Measurements from ENCODE around the gene TAS2R8. TPM values are rescaled to one million over a fixed set of nuclear protein-coding genes. Genes with fewer than 3 reads are reported as not detected.

Gene TAS2R8
- total RNA-seq, 1 donor from 2014 or later: not detected

DNA sequence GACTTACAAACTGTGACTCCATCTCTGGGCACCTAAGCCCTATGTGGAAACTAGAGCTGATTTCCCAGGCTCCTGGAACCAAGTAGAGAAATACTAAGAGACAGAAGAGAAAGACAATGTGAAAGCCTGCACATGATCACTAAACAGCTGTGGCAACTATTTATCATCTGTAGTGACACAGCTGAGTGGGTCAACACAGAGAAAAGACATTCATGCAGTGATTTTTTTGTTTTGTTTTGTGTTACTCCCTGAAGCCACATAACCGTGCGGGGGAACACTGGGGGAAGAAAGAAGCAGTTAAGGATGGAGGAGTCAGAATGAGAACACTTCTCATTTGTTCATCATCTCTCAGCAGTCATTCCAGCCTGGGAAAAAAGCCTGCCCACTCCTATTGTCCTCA lies 40.7 kb upstream of the TAS2R8 start:
- TF ChIP-seq, protein P1, sequence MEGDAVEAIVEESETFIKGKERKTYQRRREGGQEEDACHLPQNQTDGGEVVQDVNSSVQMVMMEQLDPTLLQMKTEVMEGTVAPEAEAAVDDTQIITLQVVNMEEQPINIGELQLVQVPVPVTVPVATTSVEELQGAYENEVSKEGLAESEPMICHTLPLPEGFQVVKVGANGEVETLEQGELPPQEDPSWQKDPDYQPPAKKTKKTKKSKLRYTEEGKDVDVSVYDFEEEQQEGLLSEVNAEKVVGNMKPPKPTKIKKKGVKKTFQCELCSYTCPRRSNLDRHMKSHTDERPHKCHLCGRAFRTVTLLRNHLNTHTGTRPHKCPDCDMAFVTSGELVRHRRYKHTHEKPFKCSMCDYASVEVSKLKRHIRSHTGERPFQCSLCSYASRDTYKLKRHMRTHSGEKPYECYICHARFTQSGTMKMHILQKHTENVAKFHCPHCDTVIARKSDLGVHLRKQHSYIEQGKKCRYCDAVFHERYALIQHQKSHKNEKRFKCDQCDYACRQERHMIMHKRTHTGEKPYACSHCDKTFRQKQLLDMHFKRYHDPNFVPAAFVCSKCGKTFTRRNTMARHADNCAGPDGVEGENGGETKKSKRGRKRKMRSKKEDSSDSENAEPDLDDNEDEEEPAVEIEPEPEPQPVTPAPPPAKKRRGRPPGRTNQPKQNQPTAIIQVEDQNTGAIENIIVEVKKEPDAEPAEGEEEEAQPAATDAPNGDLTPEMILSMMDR (IDR thresholded peaks at IDR 0.05; ENCODE audit: borderline replicate concordance): no peak
- Histone ChIP-seq H3K4me3 (no peak overlapping the region), H3K27me3 (ENCODE audit: low read depth) (no peaks in the 10 kb centered on the region), H3K36me3 (peaks cover 9% of the 10 kb centered on the region), H3K9me3 (replicated peaks) (no peaks in the 10 kb centered on the region), H3K27ac (replicated peaks) (no peak overlapping the region), H3K4me1 (peaks cover 10% of the 10 kb centered on the region)
- no peak for DNase-seq
- intact Hi-C loops (cut with micrococcal nuclease): no loop called here

DNA sequence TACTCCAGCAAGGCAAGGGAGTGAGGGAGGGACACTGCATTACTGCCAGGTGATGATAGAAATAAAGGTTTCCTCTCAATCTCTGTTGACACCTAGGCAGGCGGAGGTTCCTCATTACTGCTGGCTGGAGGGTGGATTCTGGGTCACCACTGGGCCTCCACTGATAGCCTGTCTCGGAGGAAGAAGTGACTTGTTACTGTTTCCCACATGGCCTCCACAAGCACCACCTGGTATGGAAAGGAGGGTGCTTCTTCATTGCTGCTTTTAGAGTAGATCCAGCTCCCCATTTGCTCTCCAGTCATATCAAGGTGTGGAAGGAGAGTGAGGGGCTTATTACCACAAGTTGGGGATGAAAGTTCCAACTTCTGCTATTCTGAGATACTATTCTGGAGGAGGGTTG lies 35.8 kb upstream of the TAS2R8 start:
- DNase-seq: no peak
- TF ChIP-seq, protein P1 (IDR thresholded peaks at IDR 0.05; ENCODE audit: borderline replicate concordance): no peak
- H3K4me3 ChIP-seq: no peak overlapping the region
- H3K27ac ChIP-seq (replicated peaks): no peak overlapping the region
- intact Hi-C loops (cut with micrococcal nuclease): no loop called here
- H3K36me3 ChIP-seq: peaks cover 9% of the 10 kb centered on the region
- no peaks in the 10 kb centered on the region for H3K4me1 ChIP-seq
- no peaks in the 10 kb centered on the region for H3K27me3 ChIP-seq (ENCODE audit: low read depth)
- H3K9me3 ChIP-seq (replicated peaks): no peaks in the 10 kb centered on the region

DNA sequence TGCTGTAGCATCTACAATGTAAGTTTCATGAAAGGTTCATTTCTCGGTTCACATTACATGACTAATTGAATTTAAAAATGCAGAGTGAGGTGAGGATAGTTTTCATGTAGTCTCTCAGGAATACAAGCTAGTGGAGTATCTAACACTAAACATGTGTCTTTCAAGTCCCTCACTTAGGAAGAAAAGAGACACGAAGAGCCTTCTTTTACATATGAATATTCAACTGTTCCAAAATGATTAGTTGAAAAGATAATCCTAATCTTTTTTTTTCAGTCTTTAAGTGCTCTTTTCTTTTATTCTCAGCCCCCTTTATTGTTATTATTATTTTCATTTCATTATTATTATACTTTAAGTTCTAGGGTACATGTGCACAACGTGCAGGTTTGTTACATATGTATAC lies 31.4 kb upstream of the TAS2R8 start:
- H3K36me3 ChIP-seq: no peaks in the 10 kb centered on the region
- DNase-seq: no peak
- H3K4me1 ChIP-seq: no peaks in the 10 kb centered on the region
- intact Hi-C loops (cut with micrococcal nuclease): no loop called here
- TF ChIP-seq, protein P1 (IDR thresholded peaks at IDR 0.05; ENCODE audit: borderline replicate concordance): no peak
- H3K27me3 ChIP-seq (ENCODE audit: low read depth): no peaks in the 10 kb centered on the region
- peaks cover 12% of the 10 kb centered on the region for H3K9me3 ChIP-seq (replicated peaks)
- no peak overlapping the region for H3K27ac ChIP-seq (replicated peaks)
- no peak overlapping the region for H3K4me3 ChIP-seq

DNA sequence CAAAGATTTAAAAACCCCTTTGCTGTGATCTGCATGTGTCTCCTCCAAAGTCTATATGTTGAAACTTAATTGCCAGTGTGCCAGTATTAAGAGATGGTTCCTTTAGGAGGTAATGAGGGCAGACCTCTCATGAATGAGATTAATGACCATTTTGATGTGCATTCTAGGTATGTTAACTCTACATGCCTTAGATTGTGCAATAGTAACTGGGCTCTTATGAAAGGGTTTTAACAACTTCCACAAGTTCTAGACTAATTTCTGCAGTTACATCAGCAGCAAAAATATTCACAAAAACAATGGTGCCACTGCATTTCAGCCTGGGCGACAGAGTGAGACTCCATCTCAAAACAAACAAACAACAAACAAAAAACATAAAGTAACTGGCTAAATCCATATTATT lies 22.9 kb upstream of the TAS2R8 start:
- no peaks in the 10 kb centered on the region for H3K27me3 ChIP-seq (ENCODE audit: low read depth)
- H3K4me1 ChIP-seq: no peaks in the 10 kb centered on the region
- no peak overlapping the region for H3K27ac ChIP-seq (replicated peaks)
- TF ChIP-seq, protein P1 (IDR thresholded peaks at IDR 0.05; ENCODE audit: borderline replicate concordance): no peak
- no peaks in the 10 kb centered on the region for H3K36me3 ChIP-seq
- no peak for DNase-seq
- no peak overlapping the region for H3K4me3 ChIP-seq
- no peaks in the 10 kb centered on the region for H3K9me3 ChIP-seq (replicated peaks)
- intact Hi-C loops (cut with micrococcal nuclease): no loop called here

DNA sequence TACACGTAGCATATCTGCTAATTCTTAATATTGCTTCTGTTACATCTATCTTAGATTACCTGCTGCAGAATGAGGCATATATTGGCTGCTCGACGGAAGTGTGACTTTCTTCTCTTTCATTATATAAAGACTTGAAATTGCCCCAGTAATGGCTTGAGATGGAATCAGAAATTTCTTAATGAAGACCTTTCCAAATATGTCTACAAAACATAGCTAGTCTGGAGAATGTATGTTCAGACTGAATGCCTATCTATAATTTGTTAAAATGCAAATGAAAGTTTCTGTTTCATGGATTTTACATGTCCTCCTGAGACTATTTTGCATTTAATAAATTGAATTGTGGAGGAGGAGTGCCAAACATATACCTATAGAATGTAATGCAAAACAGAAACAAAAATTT lies 19.2 kb upstream of the TAS2R8 start, which contains the start of gene TAS2R10:
Gene TAS2R10 (minus strand): TSS at position 101 of the 400 bp plus-strand sequence. CDS start 89 bp downstream, at position 12.
- DNase-seq: no peak
- no peak within 1 kb of the TSS for H3K4me3 ChIP-seq
- no peak within 1 kb of the TSS for H3K27ac ChIP-seq (replicated peaks)
- H3K4me1 ChIP-seq: no peaks in the 10 kb centered on the region
- no peaks in the 10 kb centered on the region for H3K36me3 ChIP-seq
- TF ChIP-seq, protein P1 (IDR thresholded peaks at IDR 0.05; ENCODE audit: borderline replicate concordance): no peak
- H3K27me3 ChIP-seq (ENCODE audit: low read depth): no peaks in the 10 kb centered on the region
- intact Hi-C loops (cut with micrococcal nuclease): no loop called here
- no peaks in the 10 kb centered on the region for H3K9me3 ChIP-seq (replicated peaks)

DNA sequence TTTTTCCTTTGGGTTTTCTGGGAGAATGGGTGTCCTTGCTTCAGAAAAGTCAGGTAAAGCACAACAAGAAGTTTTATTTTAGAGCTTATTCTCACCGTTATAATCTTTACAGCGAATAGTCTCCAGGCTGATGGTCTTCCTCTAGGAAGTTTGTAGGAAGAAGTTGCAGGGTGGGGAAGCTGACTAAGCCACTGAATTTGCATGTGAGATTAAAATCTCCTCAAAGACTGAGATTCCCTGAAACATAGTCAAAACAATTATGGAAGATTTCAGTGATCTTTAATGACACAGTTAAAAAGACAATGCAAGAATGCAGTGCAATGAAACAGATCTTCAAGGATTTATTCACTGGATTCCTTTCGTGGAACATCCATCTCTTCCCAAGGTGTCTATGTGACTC lies 17.9 kb upstream of the TAS2R8 start:
- H3K4me3 ChIP-seq: no peak overlapping the region
- H3K27me3 ChIP-seq (ENCODE audit: low read depth): no peaks in the 10 kb centered on the region
- no peaks in the 10 kb centered on the region for H3K9me3 ChIP-seq (replicated peaks)
- TF ChIP-seq, protein P1 (IDR thresholded peaks at IDR 0.05; ENCODE audit: borderline replicate concordance): no peak
- no peaks in the 10 kb centered on the region for H3K4me1 ChIP-seq
- no peak for DNase-seq
- intact Hi-C loops (cut with micrococcal nuclease): no loop called here
- H3K36me3 ChIP-seq: no peaks in the 10 kb centered on the region
- no peak overlapping the region for H3K27ac ChIP-seq (replicated peaks)
